ENCODE results near the gene UBE2QL1. TPM values are rescaled to one million over a fixed set of nuclear protein-coding genes. Genes with fewer than 3 reads are reported as not detected.

The UBE2QL1 gene
- total RNA-seq, 1 donor from 2014 or later: 5.6 TPM

GRCh38 chr5:6419340-6419852 lies 29.3 kb upstream of the UBE2QL1 start:
- no peaks in the 10 kb centered on the region for H3K9me3 Mint-ChIP-seq
- no peak overlapping the region for H3K4me3 Mint-ChIP-seq

DNA sequence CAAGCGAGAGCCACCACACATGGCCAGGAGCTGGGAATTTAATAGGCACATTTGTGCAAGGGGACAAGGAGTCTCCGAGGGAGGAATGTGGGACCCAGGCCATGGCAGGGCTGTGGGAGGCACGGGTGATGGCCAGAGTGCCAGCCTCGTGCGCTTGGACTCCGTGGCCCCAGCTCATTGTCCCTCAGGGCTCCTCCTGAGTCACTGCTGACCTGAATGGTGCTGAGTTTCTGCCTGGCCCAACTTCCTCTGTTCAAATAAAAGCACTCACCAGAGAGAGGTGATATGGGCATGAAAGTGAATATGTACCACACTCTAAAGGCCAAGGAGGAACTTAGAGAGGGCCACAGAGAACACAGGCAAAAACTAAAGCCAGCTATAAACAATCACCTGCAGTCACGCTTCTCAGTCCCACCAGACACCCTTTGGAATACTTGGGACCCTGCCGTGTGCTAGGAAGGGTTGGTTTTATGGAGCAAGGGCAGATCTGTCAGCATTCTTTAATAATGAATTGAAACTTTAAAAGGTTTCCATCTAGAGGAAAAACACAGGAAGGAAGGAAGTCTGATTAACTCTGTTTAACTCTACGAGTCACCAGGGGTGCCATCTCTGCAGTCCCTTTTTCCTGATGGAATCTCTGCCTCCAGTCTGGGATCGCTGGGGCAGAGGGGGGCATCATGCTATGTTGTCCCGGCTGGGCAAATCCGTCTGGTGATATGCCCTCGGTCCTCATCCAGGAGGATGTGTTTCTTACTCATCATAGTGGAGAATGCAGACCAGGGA lies 25.1 kb upstream of the UBE2QL1 start:
- DNase-seq (ENCODE audit: extremely low spot score, unreplicated experiment): no peak
- H3K36me3 Mint-ChIP-seq: no peaks in the 10 kb centered on the region
- H3K27ac Mint-ChIP-seq: no peak overlapping the region
- TF ChIP-seq, protein P1, sequence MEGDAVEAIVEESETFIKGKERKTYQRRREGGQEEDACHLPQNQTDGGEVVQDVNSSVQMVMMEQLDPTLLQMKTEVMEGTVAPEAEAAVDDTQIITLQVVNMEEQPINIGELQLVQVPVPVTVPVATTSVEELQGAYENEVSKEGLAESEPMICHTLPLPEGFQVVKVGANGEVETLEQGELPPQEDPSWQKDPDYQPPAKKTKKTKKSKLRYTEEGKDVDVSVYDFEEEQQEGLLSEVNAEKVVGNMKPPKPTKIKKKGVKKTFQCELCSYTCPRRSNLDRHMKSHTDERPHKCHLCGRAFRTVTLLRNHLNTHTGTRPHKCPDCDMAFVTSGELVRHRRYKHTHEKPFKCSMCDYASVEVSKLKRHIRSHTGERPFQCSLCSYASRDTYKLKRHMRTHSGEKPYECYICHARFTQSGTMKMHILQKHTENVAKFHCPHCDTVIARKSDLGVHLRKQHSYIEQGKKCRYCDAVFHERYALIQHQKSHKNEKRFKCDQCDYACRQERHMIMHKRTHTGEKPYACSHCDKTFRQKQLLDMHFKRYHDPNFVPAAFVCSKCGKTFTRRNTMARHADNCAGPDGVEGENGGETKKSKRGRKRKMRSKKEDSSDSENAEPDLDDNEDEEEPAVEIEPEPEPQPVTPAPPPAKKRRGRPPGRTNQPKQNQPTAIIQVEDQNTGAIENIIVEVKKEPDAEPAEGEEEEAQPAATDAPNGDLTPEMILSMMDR (conservative IDR thresholded peaks at IDR 0.05): no peak
- H3K4me3 Mint-ChIP-seq: no peak overlapping the region
- H3K9me3 Mint-ChIP-seq: no peaks in the 10 kb centered on the region
- H3K4me1 Mint-ChIP-seq (ENCODE audit: unreplicated experiment): no peaks in the 10 kb centered on the region
- H3K27me3 Mint-ChIP-seq: peaks cover 42% of the 10 kb centered on the region

More at GRCh38 chr5:6419340-6419852, 29.3 kb upstream of the UBE2QL1 start:
- DNase-seq (ENCODE audit: extremely low spot score, unreplicated experiment): no peak
- Mint-ChIP-seq H3K27ac (no peak overlapping the region), H3K27me3 (peaks cover 41% of the 10 kb centered on the region), H3K36me3 (no peaks in the 10 kb centered on the region), H3K4me1 (ENCODE audit: unreplicated experiment) (no peaks in the 10 kb centered on the region)
- TF ChIP-seq, protein P1 (conservative IDR thresholded peaks at IDR 0.05): no peak

DNA sequence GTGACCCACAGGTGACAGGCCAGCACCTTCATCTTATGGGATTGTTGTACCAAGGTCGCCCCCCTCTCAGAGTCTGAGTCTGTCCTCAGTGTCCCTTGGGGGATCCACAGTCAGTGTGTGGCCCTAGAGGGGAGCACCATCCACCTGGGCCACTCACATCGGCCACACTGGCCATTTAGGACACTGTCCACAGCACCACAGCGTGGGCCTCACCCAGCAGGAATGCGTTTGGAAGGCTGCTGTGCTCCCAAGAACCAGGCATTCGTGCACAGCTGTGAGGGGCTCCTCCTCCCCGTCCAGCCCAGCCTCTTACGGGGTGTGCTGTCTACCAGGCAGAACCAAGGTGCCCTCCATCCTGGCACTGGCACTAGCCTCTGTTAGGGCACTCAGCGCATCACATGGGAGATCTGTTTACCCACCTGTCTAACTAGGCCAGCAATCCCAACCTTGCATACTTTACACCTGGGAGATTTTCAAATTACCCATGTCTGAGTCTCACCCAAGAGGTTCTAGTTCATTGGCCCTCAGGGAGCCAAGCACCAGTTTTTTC lies 24.5 kb upstream of the UBE2QL1 start:
- H3K27me3 Mint-ChIP-seq: peaks cover 48% of the 10 kb centered on the region
- no peaks in the 10 kb centered on the region for H3K4me1 Mint-ChIP-seq (ENCODE audit: unreplicated experiment)
- H3K9me3 Mint-ChIP-seq: no peaks in the 10 kb centered on the region
- TF ChIP-seq, protein P1 (conservative IDR thresholded peaks at IDR 0.05): no peak
- H3K36me3 Mint-ChIP-seq: no peaks in the 10 kb centered on the region
- no peak for DNase-seq (ENCODE audit: extremely low spot score, unreplicated experiment)
- no peak overlapping the region for H3K4me3 Mint-ChIP-seq
- no peak overlapping the region for H3K27ac Mint-ChIP-seq

DNA sequence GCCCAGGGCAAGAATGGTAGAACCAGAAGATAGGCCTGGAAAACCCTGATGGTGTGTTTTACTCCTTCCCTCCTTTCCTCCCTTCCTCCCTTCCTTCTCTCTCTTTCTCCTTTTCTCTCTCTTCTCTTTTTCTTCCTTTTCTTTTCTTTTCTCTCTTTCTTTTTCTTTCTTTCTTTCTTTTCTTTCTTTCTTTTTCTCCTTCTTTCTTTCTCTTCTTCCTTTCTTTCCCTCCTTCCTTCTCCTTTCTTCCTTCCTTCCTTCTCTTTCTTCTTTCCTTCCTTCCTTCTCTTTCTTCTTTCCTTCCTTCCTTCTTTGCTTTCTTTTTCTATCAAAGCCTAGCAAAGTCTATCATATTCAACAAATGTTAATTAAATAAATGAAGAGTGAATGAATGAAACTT lies 24.0 kb upstream of the UBE2QL1 start:
- Mint-ChIP-seq H3K4me1 (ENCODE audit: unreplicated experiment) (no peaks in the 10 kb centered on the region), H3K9me3 (no peaks in the 10 kb centered on the region), H3K4me3 (no peak overlapping the region), H3K36me3 (no peaks in the 10 kb centered on the region), H3K27me3 (peaks cover 50% of the 10 kb centered on the region), H3K27ac (no peak overlapping the region)
- TF ChIP-seq, protein P1 (conservative IDR thresholded peaks at IDR 0.05): no peak
- no peak for DNase-seq (ENCODE audit: extremely low spot score, unreplicated experiment)

- H3K4me1 Mint-ChIP-seq (ENCODE audit: unreplicated experiment): no peaks in the 10 kb centered on the region
- TF ChIP-seq, protein P1 (conservative IDR thresholded peaks at IDR 0.05): no peak
- peaks cover 43% of the 10 kb centered on the region for H3K27me3 Mint-ChIP-seq
- H3K36me3 Mint-ChIP-seq: no peaks in the 10 kb centered on the region
- no peak overlapping the region for H3K27ac Mint-ChIP-seq
- no peak for DNase-seq (ENCODE audit: extremely low spot score, unreplicated experiment)
- H3K9me3 Mint-ChIP-seq: no peaks in the 10 kb centered on the region
- H3K4me3 Mint-ChIP-seq: no peak overlapping the region
Observed at GRCh38 chr5:6427694-6428093, 21.0 kb upstream of the UBE2QL1 start.

Measured in type B pancreatic cell (in vitro differentiated cells).